Measurements from ENCODE around the gene GSTM4. TPM values are rescaled to one million over a fixed set of nuclear protein-coding genes. Genes with fewer than 3 reads are reported as not detected.

The GSTM4 gene
- total RNA-seq, 2 donors from 2014 or later: 24.6 to 52.6 TPM

DNA sequence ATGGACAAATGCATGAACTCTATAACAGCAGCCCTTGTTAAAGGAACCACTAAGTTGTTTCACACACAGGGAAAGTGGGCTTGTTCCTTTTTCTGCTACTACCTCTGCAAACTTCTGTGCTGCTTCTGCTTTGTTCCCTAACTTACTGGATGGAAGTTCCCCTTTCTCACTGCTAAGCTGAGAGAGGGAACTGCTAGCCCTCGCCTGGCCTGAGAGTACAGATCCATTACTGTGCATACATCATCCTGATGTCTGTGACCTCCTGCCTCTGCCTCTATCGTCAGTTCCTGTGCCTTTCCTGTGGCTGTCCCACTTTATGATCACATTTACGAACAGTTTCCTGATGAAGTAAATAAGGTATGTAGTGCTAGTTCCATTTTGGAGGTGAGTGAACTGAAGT is 40.0 kb upstream of the GSTM4 start:
- no peak overlapping the region for H3K4me3 ChIP-seq
- H3K27ac ChIP-seq: peak overlapping the region; percentile 9 to 30
- DNase-seq (ENCODE audit: low spot score): no peak
- peaks cover 0 to 23% of the 10 kb centered on the region in 2 donors for H3K4me1 ChIP-seq
- no peak for TF ChIP-seq CTCF (IDR thresholded peaks at IDR 0.05)
- H3K36me3 ChIP-seq: no peaks in the 10 kb centered on the region
- no peaks in the 10 kb centered on the region for H3K9me3 ChIP-seq
- no peaks in the 10 kb centered on the region for H3K27me3 ChIP-seq

GRCh38 chr1:109616391-109616790 is 39.5 kb upstream of the GSTM4 start:
- no peak overlapping the region for H3K4me3 ChIP-seq
- peak overlapping the region; percentile 9 to 30 for H3K27ac ChIP-seq
- no peaks in the 10 kb centered on the region for H3K9me3 ChIP-seq
- DNase-seq (ENCODE audit: low spot score): no peak
- TF ChIP-seq CTCF (IDR thresholded peaks at IDR 0.05): no peak
- H3K4me1 ChIP-seq: peaks cover 0 to 28% of the 10 kb centered on the region in 2 donors
- no peaks in the 10 kb centered on the region for H3K36me3 ChIP-seq
- H3K27me3 ChIP-seq: no peaks in the 10 kb centered on the region

- no peak overlapping the region for H3K4me3 ChIP-seq
- H3K4me1 ChIP-seq: peaks cover 0 to 37% of the 10 kb centered on the region in 2 donors
- no peaks in the 10 kb centered on the region for H3K36me3 ChIP-seq
- DNase-seq (ENCODE audit: low spot score): no peak
- H3K27me3 ChIP-seq: no peaks in the 10 kb centered on the region
- no peaks in the 10 kb centered on the region for H3K9me3 ChIP-seq
- peak overlapping the region; percentile 35 to 37 for H3K27ac ChIP-seq
- TF ChIP-seq CTCF (IDR thresholded peaks at IDR 0.05): no peak
Measured at GRCh38 chr1:109617291-109617801, 38.6 kb upstream of the GSTM4 start.

DNA sequence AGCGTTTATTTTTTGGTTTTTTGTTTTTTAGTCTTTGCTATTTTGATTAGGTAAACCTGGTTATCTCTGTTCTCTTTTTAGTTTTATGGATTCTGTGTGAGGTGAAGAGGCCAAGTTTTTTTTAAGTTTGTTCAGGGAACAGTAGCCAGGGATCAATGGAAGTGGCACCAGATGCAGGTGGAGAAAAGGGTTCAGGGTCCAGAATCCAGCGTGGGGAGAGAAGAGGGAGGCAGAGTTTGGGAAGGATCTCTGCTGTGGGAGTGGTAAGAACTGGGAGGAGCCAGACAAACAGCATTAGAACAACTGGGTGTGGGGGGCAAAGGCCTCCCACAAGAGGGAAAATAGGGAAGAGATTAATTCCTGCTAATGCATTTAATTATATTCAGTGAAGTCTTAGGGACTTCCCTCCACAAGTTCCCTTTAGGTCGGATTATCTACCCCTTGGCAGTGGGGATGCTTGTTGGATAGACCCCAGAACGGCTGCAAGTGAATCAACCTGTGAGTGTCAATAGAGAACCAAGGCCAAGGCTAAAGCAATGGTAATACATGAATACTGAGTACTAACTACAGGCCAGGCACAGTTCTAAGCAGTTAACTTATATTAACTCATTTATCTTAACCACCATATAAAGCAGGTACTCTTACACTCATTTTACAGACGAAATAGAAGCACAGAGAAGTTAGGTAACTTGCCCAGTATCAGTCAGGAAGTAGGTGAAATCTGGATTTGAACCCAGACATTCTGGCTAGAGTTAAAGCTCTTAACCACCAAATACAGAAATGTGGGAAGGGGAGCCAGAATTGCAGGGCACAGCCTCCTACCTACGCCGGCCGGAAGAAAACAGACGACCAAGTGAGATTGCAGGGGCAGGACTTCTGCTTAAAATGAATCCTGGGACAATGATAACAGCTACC is 37.0 kb upstream of the GSTM4 start:
- Histone ChIP-seq H3K36me3 (no peaks in the 10 kb centered on the region), H3K27me3 (no peaks in the 10 kb centered on the region), H3K27ac (peak overlapping the region; percentile 79 to 85), H3K4me3 (peak overlapping the region; percentile 51 to 59), H3K4me1 (peaks cover 0 to 53% of the 10 kb centered on the region in 2 donors), H3K9me3 (no peaks in the 10 kb centered on the region)
- no peak for DNase-seq (ENCODE audit: low spot score)
- TF ChIP-seq CTCF (IDR thresholded peaks at IDR 0.05): no peak

DNA sequence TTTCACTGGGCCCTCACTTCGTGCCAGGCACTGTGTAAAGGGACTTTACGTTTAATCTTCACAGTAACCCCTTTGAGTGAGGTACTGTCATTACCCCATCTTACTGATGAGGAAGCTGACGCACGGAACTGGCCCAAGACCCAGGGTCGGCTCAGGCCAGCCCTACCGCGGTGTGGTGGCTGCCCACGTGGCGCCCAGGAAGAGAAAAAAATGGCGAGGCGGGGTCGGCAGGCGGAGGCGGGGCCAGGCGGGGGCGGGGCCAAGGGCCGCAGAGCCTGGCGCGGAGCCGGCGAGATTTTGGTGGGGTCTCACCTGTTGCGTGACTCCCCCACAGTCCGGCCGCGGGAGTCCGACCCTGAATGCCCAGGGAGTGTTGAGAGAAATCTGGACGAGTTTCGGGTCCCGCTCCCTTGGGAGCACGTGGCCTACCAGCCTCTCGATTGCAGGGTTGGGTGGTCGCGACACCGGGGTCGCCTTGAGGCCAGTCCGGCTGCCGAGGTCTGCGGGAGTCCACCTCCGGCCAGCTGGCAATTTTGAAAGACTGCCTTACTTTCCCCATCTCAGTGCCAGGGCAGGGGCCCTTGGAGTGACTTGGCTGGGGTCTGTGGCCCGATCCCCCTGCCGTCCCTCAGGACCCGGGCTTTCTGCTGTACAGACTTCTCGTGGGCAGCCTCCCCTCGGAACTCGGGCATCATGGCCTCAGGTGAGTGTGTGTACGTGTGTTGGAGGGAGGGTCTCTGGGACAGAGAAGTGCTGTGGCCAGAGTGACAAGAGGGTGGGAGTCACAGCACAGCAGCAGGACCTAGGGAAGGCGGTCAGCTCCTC is 36.1 kb upstream of the GSTM4 start, which contains the start of the genes AMPD2 and GNAT2:
Gene AMPD2, plus strand, starts transcription at position 262 of the 825 bp plus-strand sequence. CDS start 1,339 bp downstream, outside the sequence.
Gene GNAT2, minus strand, starts transcription at position 41 of the 825 bp plus-strand sequence. CDS start 6,746 bp downstream, outside the sequence.
- Histone ChIP-seq H3K4me3 (peak within 1 kb of the TSS; percentile 51 to 59), H3K27ac (peak within 1 kb of the TSS; percentile 79 to 85), H3K4me1 (peaks cover 0 to 59% of the 10 kb centered on the region in 2 donors), H3K27me3 (no peaks in the 10 kb centered on the region), H3K36me3 (no peaks in the 10 kb centered on the region), H3K9me3 (no peaks in the 10 kb centered on the region)
- TF ChIP-seq CTCF (IDR thresholded peaks at IDR 0.05): no peak
- peak; percentile 89 for DNase-seq (ENCODE audit: low spot score)

Data from right atrium auricular region (tissue), 2 donors.